GM12891 (cell line): ENCODE measurements around the gene GAL3ST3.

ENCODE experiments used
- POLR2A ChIP-seq: IDR thresholded peaks from 2 replicates; pipeline ENCODE4 v1.6.1; 2011; ENCODE audit warnings: low read depth, low read length, control low read depth
- TAF1 ChIP-seq: IDR thresholded peaks from 2 replicates; pipeline ENCODE4 v1.6.1; 2011; ENCODE audit warnings: low read depth, low read length, control low read depth

DNA sequence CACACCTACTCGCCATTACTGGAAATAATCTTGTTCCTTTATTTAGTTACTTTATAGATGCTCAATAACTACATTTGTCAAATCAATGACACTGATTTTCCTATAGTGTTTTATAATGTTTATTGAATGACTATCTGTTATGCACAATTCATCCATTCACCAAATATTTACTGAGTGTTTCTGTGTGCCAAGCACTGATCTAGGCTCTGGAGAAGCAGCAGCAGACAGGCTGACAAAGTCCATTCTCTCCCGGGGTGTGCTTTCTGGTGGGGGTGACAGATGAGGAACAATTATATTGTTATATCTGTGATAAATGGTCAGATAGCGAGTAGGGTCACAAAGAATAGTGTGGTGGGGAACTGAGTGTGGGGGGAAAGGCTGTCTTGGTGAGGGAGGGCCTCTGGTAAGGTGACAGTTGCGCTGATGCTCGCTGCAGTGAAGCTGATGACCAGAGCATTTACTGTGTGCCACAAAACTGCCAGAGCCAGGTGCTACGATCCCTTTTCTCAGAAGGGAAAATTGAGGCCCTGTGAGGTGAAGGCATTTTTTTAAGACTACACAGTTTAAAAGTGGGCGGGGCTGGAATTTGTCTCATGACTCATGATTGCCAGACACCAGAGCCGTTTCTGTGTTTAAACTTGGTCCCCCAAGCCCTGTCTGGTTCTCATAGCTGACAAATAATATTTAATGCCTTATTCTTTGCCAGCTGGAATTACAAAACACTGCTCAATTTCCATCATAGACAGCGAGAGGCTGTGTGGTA, 31.3 kb upstream of the GAL3ST3 start:
- TF ChIP-seq POLR2A (no peak), TAF1 (no peak)
